Epithelial cell of proximal tubule (primary cell): ENCODE results near the gene CACNG7. TPM values are rescaled to one million over a fixed set of nuclear protein-coding genes. Genes with fewer than 3 reads are reported as not detected.

Source experiments
- DNase-seq: peaks from one replicate; pipeline ENCODE4 v3.0.0-alpha.2; 2011; ENCODE audit warnings: low read depth
- H3K4me3 ChIP-seq: 2 replicates; pipeline ENCODE4 v1.5.1; 2011; ENCODE audit warnings: low read depth, mild to moderate bottlenecking, low read length
- total RNA-seq: library from RNA; depleted of rRNA; stranded (reverse); fragments of >200 nt; gene quantifications from 2 replicates; pipeline ENCODE4 v1.2.3, GENCODE V29; 2015
- TF ChIP-seq, protein P1 (sequence below): conservative IDR thresholded peaks from 2 replicates; pipeline ENCODE4 v1.5.1; 2012; ENCODE audit warnings: low read depth, mild to moderate bottlenecking, low read length

CACNG7 gene
- total RNA-seq, 1 donor from 2014 or later: not detected

GRCh38 chr19:53961523-53962356 is 52.7 kb downstream of the CACNG7 start:
- no peak for DNase-seq
- no peak overlapping the region for H3K4me3 ChIP-seq
- TF ChIP-seq, protein P1, sequence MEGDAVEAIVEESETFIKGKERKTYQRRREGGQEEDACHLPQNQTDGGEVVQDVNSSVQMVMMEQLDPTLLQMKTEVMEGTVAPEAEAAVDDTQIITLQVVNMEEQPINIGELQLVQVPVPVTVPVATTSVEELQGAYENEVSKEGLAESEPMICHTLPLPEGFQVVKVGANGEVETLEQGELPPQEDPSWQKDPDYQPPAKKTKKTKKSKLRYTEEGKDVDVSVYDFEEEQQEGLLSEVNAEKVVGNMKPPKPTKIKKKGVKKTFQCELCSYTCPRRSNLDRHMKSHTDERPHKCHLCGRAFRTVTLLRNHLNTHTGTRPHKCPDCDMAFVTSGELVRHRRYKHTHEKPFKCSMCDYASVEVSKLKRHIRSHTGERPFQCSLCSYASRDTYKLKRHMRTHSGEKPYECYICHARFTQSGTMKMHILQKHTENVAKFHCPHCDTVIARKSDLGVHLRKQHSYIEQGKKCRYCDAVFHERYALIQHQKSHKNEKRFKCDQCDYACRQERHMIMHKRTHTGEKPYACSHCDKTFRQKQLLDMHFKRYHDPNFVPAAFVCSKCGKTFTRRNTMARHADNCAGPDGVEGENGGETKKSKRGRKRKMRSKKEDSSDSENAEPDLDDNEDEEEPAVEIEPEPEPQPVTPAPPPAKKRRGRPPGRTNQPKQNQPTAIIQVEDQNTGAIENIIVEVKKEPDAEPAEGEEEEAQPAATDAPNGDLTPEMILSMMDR: no peak

GRCh38 chr19:53962887-53963431 is 53.9 kb downstream of the CACNG7 start, which contains the start of gene CACNG8:
Gene CACNG8, plus strand, starts transcription at chr19:53962937.
- no peak for DNase-seq
- TF ChIP-seq, protein P1: no peak
- no peak within 1 kb of the TSS for H3K4me3 ChIP-seq

- DNase-seq: no peak
- H3K4me3 ChIP-seq: no peak overlapping the region
- TF ChIP-seq, protein P1: no peak
These were observed 56.0 kb downstream of the CACNG7 start for GRCh38 chr19:53965091-53965490.

DNA sequence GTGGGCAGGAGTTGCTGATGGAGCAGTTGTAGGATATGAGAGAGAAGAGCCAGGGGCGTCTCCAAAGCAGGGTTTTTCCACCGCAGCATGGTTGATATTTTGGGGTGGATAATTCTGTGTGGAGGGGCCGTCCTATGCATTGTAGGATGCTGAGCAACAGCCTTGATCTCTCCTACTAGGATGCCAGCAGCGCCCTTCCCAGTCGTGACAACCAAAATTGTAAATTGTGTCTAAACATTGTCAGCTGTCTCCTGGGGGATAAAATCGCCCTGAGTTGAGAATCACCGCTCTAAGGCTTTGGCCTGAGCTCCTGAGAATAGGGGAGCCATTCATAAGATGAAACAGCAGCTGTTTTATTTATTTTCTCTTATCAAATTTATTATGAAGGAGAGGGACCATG is 57.9 kb downstream of the CACNG7 start:
- H3K4me3 ChIP-seq: no peak overlapping the region
- TF ChIP-seq, protein P1: no peak

DNA sequence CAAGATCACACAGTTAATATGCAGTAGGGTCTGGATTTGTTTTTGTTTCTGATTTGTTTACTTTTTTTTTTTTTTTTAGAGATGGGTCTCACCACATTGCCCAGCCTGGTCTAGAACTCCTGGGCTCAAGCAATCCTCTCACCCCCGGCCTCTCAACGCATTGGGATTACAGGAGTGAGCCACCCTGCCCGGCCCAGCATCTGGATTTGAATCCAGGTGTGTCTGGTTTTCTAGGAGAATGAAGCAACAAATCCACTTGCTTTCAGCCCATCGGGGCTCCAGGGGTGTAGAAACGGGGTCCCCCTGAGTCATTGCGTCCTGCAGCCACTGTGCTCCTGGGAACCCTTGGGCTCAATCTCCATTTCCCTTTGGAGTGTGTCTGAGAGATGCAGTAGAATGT is 60.3 kb downstream of the CACNG7 start:
- TF ChIP-seq, protein P1: no peak
- H3K4me3 ChIP-seq: no peak overlapping the region
- DNase-seq: no peak

More for the DNA sequence above, 57.9 kb downstream of the CACNG7 start:
- no peak for DNase-seq

DNA sequence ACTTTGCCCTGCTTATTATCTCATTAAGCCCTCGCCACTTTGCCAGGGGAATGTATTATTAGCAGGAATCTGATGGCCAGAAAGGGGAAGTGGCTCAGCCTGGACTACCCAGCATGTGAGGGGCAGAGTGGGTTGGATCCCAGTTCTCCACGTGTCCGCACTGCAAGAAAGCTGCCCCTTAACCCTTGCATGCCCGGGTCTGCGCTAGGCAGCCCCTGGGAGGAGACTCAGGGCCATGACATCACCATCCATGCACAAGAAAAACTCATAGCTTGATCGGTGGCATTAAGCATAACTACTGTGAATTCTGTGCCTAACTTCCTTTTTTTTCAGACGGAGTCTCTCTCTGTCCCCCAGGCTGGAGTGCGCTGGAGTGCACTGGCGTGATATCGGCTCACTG is 62.6 kb downstream of the CACNG7 start:
- TF ChIP-seq, protein P1: no peak
- DNase-seq: no peak

More for the DNA sequence above, 62.6 kb downstream of the CACNG7 start:
- no peak overlapping the region for H3K4me3 ChIP-seq
